NCI-H526 (cell line): ENCODE measurements around the gene CNTN4.

Source experiments
- DNase-seq, 2 experiments: peaks; one replicate each; lab custom pipeline; 2025; lab: John Stamatoyannopoulos, UW

Gene CNTN4

GRCh38 chr3:2856138-2857133 lies 757.8 kb downstream of the CNTN4 start:
- no peak for DNase-seq

- no peak for DNase-seq
Observed at GRCh38 chr3:2860626-2861025, 762.0 kb downstream of the CNTN4 start.

GRCh38 chr3:2861120-2861519 lies 762.5 kb downstream of the CNTN4 start:
- no peak for DNase-seq

GRCh38 chr3:2861920-2862319 lies 763.3 kb downstream of the CNTN4 start:
- DNase-seq = no peak

- no peak for DNase-seq
Observed at GRCh38 chr3:2862366-2862765, 763.7 kb downstream of the CNTN4 start.

- no peak for DNase-seq
Observed at GRCh38 chr3:2863127-2863526, 764.5 kb downstream of the CNTN4 start.

GRCh38 chr3:2869905-2870304 lies 771.2 kb downstream of the CNTN4 start:
- no peak for DNase-seq

GRCh38 chr3:2870724-2871333 lies 772.2 kb downstream of the CNTN4 start:
- DNase-seq = no peak

GRCh38 chr3:2872884-2873283 lies 774.2 kb downstream of the CNTN4 start:
- no peak for DNase-seq

GRCh38 chr3:2873986-2874385 lies 775.3 kb downstream of the CNTN4 start:
- no peak for DNase-seq

- no peak for DNase-seq
Observed at GRCh38 chr3:2875699-2876098, 777.0 kb downstream of the CNTN4 start.

GRCh38 chr3:2876362-2876761 lies 777.7 kb downstream of the CNTN4 start:
- DNase-seq = no peak

GRCh38 chr3:2879023-2879422 lies 780.4 kb downstream of the CNTN4 start:
- no peak for DNase-seq

- no peak for DNase-seq
Observed at GRCh38 chr3:2879587-2879986, 780.9 kb downstream of the CNTN4 start.

- DNase-seq = no peak
Observed at GRCh38 chr3:2880218-2880756, 781.6 kb downstream of the CNTN4 start.

- no peak for DNase-seq
Observed at GRCh38 chr3:2883283-2883682, 784.6 kb downstream of the CNTN4 start.

GRCh38 chr3:2888592-2888991 lies 789.9 kb downstream of the CNTN4 start:
- no peak for DNase-seq

- no peak for DNase-seq
Observed at GRCh38 chr3:2889736-2890135, 791.1 kb downstream of the CNTN4 start.

- no peak for DNase-seq
Observed at GRCh38 chr3:2896308-2896939, 797.8 kb downstream of the CNTN4 start.

GRCh38 chr3:2897821-2898220 lies 799.2 kb downstream of the CNTN4 start:
- no peak for DNase-seq

- no peak for DNase-seq
Observed at GRCh38 chr3:2898591-2899353, 800.1 kb downstream of the CNTN4 start.

- no peak for DNase-seq
Observed at GRCh38 chr3:2904054-2904453, 805.4 kb downstream of the CNTN4 start.
